ENCODE results near the gene HPS1.

- TF ChIP-seq, protein P1, sequence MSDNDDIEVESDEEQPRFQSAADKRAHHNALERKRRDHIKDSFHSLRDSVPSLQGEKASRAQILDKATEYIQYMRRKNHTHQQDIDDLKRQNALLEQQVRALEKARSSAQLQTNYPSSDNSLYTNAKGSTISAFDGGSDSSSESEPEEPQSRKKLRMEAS (IDR thresholded peaks at IDR 0.05), result no peak
- TF ChIP-seq, protein P2, sequence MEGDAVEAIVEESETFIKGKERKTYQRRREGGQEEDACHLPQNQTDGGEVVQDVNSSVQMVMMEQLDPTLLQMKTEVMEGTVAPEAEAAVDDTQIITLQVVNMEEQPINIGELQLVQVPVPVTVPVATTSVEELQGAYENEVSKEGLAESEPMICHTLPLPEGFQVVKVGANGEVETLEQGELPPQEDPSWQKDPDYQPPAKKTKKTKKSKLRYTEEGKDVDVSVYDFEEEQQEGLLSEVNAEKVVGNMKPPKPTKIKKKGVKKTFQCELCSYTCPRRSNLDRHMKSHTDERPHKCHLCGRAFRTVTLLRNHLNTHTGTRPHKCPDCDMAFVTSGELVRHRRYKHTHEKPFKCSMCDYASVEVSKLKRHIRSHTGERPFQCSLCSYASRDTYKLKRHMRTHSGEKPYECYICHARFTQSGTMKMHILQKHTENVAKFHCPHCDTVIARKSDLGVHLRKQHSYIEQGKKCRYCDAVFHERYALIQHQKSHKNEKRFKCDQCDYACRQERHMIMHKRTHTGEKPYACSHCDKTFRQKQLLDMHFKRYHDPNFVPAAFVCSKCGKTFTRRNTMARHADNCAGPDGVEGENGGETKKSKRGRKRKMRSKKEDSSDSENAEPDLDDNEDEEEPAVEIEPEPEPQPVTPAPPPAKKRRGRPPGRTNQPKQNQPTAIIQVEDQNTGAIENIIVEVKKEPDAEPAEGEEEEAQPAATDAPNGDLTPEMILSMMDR (IDR thresholded peaks at IDR 0.05), result no peak
- no peak for TF ChIP-seq RAD21 (conservative IDR thresholded peaks at IDR 0.05 in 1 of 2, IDR thresholded peaks at IDR 0.05 in 1 of 2)
- no peak for TF ChIP-seq ELK1 (IDR thresholded peaks at IDR 0.05; ENCODE audit: low read depth, low read length)
- no peak for TF ChIP-seq HMGXB4 (CRISPR knock-in tag; IDR thresholded peaks at IDR 0.05; ENCODE audit: borderline replicate concordance)
- TF ChIP-seq POLR2A (IDR thresholded peaks at IDR 0.05; ENCODE audit: low read length), result no peak
Measured at GRCh38 chr10:98377001-98377400, 69.7 kb downstream of the HPS1 start.

All from A549 (cell line).